WERI-Rb-1 (cell line): ENCODE results near the gene LTBP1.

Source experiments
- DNase-seq: peaks from one replicate; pipeline ENCODE4 v3.0.0-alpha.2; 2020
- H3K27ac ChIP-seq: fragments of 250-450 bp; sonication (Bioruptor Pico); 2 replicates; pipeline ENCODE4 v1.5.1; 2020; ENCODE audit warnings: mild to moderate bottlenecking, moderate library complexity
- H3K27me3 ChIP-seq: fragments of 250-450 bp; sonication (Bioruptor Pico); 2 replicates; pipeline ENCODE4 v1.5.1; 2021; ENCODE audit warnings: mild to moderate bottlenecking, low read depth, moderate library complexity; ENCODE audit not compliant: insufficient read depth, severe bottlenecking
- H3K36me3 ChIP-seq: fragments of 250-450 bp; sonication (Bioruptor Pico); 2 replicates; pipeline ENCODE4 v1.5.1; 2020; ENCODE audit warnings: mild to moderate bottlenecking, moderate library complexity
- H3K4me3 ChIP-seq: 2 replicates; pipeline ENCODE4 v1.5.1; 2011; ENCODE audit warnings: low read depth, mild to moderate bottlenecking, control low read depth, low read length
- H3K9me3 ChIP-seq: fragments of 250-450 bp; sonication (Bioruptor Pico); 2 replicates; pipeline ENCODE4 v1.5.1; 2021; ENCODE audit warnings: mild to moderate bottlenecking, moderate library complexity; ENCODE audit not compliant: severe bottlenecking
- TF ChIP-seq, protein P1 (sequence below): IDR thresholded peaks from 2 replicates; pipeline ENCODE4 v1.5.1; 2011; ENCODE audit warnings: low read depth, mild to moderate bottlenecking, control low read depth, inconsistent platforms, low read length

LTBP1 gene

DNA sequence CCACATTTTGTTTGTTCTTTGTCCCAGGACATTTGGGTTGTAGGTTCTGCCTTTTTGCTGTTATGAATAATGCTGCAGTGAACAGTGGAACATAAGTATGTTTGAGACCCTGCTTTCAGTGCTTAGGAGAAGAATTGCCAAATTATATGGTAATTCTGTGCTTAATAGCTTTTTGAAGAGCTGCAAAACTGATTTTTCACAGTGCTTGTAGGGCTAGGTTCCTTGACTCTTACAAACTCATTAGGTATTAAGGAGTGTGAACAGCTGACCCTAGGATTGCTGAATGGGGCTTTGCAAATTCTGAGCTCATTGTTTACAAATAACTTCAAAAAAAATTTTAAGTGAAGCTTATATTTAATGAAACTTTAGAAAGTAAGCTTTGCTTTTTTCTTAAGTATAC is 154.2 kb downstream of the LTBP1 start:
- no peak overlapping the region for H3K27ac ChIP-seq
- no peak overlapping the region for H3K4me3 ChIP-seq
- no peaks in the 10 kb centered on the region for H3K9me3 ChIP-seq
- H3K27me3 ChIP-seq = no peaks in the 10 kb centered on the region
- no peaks in the 10 kb centered on the region for H3K36me3 ChIP-seq
- TF ChIP-seq, protein P1, sequence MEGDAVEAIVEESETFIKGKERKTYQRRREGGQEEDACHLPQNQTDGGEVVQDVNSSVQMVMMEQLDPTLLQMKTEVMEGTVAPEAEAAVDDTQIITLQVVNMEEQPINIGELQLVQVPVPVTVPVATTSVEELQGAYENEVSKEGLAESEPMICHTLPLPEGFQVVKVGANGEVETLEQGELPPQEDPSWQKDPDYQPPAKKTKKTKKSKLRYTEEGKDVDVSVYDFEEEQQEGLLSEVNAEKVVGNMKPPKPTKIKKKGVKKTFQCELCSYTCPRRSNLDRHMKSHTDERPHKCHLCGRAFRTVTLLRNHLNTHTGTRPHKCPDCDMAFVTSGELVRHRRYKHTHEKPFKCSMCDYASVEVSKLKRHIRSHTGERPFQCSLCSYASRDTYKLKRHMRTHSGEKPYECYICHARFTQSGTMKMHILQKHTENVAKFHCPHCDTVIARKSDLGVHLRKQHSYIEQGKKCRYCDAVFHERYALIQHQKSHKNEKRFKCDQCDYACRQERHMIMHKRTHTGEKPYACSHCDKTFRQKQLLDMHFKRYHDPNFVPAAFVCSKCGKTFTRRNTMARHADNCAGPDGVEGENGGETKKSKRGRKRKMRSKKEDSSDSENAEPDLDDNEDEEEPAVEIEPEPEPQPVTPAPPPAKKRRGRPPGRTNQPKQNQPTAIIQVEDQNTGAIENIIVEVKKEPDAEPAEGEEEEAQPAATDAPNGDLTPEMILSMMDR = no peak
- no peak for DNase-seq

DNA sequence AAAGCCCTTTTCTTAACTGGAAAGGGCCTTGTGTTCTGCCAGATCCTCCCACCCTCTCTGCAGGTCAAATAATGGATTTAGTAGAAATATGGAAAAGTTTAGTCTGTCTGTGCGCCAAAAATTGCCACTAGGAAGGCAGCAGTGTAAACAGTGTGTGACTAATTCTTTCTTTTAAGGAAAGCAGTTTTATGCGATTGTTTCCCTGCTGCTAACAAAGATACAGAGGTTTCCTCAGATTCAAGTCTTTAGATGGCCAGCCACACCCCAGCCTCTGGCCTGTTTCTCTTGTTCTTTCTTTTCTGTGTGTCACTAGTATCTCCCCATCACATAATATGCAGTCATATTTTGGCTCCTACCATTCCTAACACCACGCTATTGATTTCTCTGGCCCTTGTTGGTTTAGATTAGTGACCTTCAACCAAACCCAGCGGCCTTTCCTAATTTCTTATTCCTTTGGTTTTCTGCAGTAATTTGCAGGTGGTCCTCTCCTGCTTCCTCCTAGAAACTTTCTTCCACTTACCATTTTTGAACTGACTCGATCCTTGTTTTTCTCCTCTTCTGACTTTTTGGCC is 157.4 kb downstream of the LTBP1 start:
- H3K36me3 ChIP-seq = no peaks in the 10 kb centered on the region
- TF ChIP-seq, protein P1 = no peak

DNA sequence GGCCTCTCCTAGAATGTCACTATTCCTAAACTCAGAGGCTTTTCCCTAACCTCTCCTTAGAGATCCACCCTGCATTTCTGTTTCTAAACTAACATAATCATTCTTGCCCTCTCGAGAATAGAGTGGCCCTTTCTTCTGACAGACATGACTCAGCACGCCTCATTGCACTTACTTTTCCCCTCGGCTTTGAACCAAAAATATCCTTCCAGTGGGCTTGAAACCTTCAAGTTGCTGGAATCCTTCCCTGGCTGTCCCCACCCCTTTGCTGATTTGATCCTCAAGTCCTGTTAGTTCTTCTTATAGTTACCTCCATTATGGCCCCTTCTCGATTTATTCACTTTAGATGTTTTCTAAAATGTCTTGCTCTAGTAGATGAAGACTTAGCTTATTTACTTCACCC is 158.0 kb downstream of the LTBP1 start:
- TF ChIP-seq, protein P1 = no peak

More for the DNA sequence above, 157.4 kb downstream of the LTBP1 start:
- no peaks in the 10 kb centered on the region for H3K9me3 ChIP-seq
- H3K27me3 ChIP-seq = no peaks in the 10 kb centered on the region
- H3K27ac ChIP-seq = no peak overlapping the region
- H3K4me3 ChIP-seq = no peak overlapping the region
- no peak for DNase-seq

DNA sequence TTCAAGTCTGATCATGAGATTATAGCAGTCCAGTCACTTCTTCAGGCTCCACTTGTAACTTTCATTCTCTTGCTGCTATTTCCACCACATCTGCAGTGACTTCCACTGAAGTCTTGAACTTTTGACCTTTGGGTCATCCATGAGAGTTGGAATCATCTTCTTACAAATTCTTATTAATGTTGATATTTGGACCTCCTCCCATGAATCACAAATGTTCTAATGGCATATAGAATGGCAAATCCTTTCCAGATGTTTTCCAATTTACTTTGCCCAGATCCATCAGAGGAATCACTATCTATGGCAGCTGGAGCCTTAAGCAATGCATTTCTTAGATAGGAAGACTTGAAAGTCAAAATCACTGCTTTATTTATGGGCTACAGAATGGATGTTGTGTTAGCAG is 159.4 kb downstream of the LTBP1 start:
- Histone ChIP-seq H3K27me3 (no peaks in the 10 kb centered on the region), H3K9me3 (no peaks in the 10 kb centered on the region), H3K27ac (no peak overlapping the region), H3K4me3 (no peak overlapping the region), H3K36me3 (no peaks in the 10 kb centered on the region)
- DNase-seq = no peak
- TF ChIP-seq, protein P1 = no peak

More for the DNA sequence above, 158.0 kb downstream of the LTBP1 start:
- Histone ChIP-seq H3K27me3 (no peaks in the 10 kb centered on the region), H3K4me3 (no peak overlapping the region), H3K9me3 (no peaks in the 10 kb centered on the region), H3K27ac (no peak overlapping the region), H3K36me3 (no peaks in the 10 kb centered on the region)
- no peak for DNase-seq

DNA sequence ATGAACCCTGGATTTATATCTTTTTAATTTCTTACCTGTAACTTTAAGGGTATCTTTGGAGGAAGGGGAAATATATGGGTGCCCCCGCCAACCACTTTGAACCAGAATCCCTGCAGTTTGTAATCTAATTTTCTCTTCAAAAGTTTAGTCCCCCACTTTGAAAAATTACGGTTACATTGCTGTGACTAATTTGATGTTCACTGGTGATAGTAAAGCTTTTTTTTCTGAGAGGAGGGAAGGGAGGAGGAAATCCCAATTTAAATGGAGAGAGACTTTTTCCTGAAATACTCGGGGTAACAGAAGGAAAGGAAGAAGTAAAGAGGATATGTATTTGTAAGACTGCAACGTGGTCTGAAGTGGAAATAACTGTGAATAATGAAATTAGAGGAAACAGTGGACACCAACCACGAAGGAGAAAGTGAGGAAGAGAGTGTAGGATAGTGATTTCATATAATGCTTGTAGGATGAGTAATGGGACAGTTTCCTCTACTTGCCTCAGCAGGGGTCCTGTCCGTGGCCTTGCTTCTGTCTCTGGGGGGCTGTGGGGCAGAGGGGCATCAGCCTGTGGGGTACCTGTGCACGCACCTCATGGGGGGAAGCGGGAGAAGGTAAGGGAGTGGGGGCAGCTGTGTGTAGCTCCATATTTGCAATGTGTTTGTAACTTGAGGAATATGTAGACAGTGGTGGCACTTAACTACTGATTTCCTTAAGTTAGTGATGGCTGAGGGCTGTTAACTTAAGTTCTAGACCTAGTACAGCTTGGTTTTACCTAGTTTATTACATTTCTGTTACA is 161.1 kb downstream of the LTBP1 start:
- no peak for DNase-seq
- Histone ChIP-seq H3K9me3 (no peaks in the 10 kb centered on the region), H3K27ac (no peak overlapping the region), H3K36me3 (no peaks in the 10 kb centered on the region), H3K4me3 (no peak overlapping the region), H3K27me3 (no peaks in the 10 kb centered on the region)
- TF ChIP-seq, protein P1 = no peak
